NCI-H1105 treated with DMSO at 0.1 percent for 48 hours (cell line): Measurements from ENCODE around the gene SEC22A.

Source experiments
- DNase-seq: peaks from one replicate; lab custom pipeline; 2025; lab: John Stamatoyannopoulos, UW

Gene SEC22A

GRCh38 chr3:123287962-123288302 is 86.2 kb downstream of the SEC22A start:
- no peak for DNase-seq

- DNase-seq: no peak
Observed at GRCh38 chr3:123289391-123290106, 87.8 kb downstream of the SEC22A start.

GRCh38 chr3:123290107-123290930 is 88.6 kb downstream of the SEC22A start:
- no peak for DNase-seq

GRCh38 chr3:123290962-123291361 is 89.2 kb downstream of the SEC22A start:
- no peak for DNase-seq

- no peak for DNase-seq
Observed at GRCh38 chr3:123291404-123291803, 89.7 kb downstream of the SEC22A start.

GRCh38 chr3:123292321-123293310 is 90.9 kb downstream of the SEC22A start:
- no peak for DNase-seq

GRCh38 chr3:123294296-123294938 is 92.7 kb downstream of the SEC22A start:
- no peak for DNase-seq

GRCh38 chr3:123295171-123295900 is 93.6 kb downstream of the SEC22A start:
- DNase-seq: no peak

- DNase-seq: no peak
Observed at GRCh38 chr3:123295901-123296250, 94.1 kb downstream of the SEC22A start.

- DNase-seq: no peak
Observed at GRCh38 chr3:123296261-123296660, 94.5 kb downstream of the SEC22A start.

GRCh38 chr3:123296836-123297626 is 95.3 kb downstream of the SEC22A start:
- DNase-seq: no peak

- no peak for DNase-seq
Observed at GRCh38 chr3:123297627-123297899, 95.8 kb downstream of the SEC22A start.

GRCh38 chr3:123298903-123299302 is 97.2 kb downstream of the SEC22A start:
- DNase-seq: no peak

- DNase-seq: no peak
Observed at GRCh38 chr3:123299581-123299980, 97.8 kb downstream of the SEC22A start.

- no peak for DNase-seq
Observed at GRCh38 chr3:123300056-123300455, 98.3 kb downstream of the SEC22A start.

GRCh38 chr3:123300583-123300982 is 98.8 kb downstream of the SEC22A start:
- DNase-seq: no peak

- no peak for DNase-seq
Observed at GRCh38 chr3:123301331-123302184, 99.8 kb downstream of the SEC22A start.

GRCh38 chr3:123302961-123303360 is 101.2 kb downstream of the SEC22A start:
- DNase-seq: no peak

- no peak for DNase-seq
Observed at GRCh38 chr3:123303976-123304560, 102.3 kb downstream of the SEC22A start.
